Skin epidermis (tissue), 12 donors: ENCODE data around the gene USP36.

ENCODE experiments used
- H3K27ac ChIP-seq, 21 experiments: fragments of 200-600 bp; sonication (generic) in 11 of 21; one replicate each; pipeline ENCODE4 v1.5.0; 2020; ENCODE audit warnings: mild to moderate bottlenecking in 3 of 21, inconsistent platforms in 2 of 21, moderate library complexity in 2 of 21
- H3K4me3 ChIP-seq, 7 experiments: fragments of 200-600 bp; sonication (generic) in 2 of 7; one replicate each; pipeline ENCODE4 v1.5.0; 2020; ENCODE audit warnings: inconsistent platforms in 2 of 7, mild to moderate bottlenecking in 2 of 7, moderate library complexity in 1 of 7

USP36 gene

GRCh38 chr17:78844301-78845005 lies 3.8 kb upstream of the USP36 start:
- Histone ChIP-seq H3K27ac (no peak overlapping the region), H3K4me3 (no peak overlapping the region)

DNA sequence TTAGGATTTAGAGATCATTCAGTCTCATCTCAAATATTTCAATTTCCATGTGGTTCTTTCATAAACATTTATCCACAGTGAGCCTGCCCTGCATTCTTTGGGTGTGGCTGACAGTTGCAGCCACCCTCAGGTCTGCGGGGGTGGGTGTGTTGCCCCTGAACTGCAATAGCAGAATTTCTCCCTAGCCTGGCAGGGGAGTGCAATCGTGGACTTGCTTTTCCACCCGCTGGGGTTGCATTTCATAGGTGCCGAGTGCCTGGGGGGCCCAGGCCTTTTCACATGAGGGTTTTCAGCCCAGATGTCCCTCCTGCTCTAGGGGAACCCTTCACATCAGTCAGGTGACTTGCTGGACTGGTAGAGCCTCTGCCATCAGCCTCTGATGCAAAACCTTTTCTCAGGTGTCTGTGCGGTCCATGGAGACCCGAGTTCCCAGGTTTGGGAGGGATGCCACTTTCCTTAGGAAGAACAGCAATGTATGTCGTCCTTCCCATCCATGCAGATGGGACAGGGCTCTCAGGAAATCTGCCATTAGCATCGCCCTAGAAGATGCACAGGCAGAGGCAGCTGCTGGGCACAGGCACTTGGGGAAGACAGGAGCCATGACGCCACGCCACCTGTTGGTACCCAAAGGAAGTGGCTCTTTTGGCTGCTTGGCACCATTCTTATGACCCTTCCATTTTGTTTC lies 2.4 kb upstream of the USP36 start:
- no peak overlapping the region for H3K4me3 ChIP-seq
- H3K27ac ChIP-seq = no peak overlapping the region

GRCh38 chr17:78840530-78840779 lies 159 bp downstream of the USP36 start:
- Histone ChIP-seq H3K27ac (peak overlapping the region; percentile 88 to 100 (median 98)), H3K4me3 (peak overlapping the region; percentile 72 to 99 (median 86))

DNA sequence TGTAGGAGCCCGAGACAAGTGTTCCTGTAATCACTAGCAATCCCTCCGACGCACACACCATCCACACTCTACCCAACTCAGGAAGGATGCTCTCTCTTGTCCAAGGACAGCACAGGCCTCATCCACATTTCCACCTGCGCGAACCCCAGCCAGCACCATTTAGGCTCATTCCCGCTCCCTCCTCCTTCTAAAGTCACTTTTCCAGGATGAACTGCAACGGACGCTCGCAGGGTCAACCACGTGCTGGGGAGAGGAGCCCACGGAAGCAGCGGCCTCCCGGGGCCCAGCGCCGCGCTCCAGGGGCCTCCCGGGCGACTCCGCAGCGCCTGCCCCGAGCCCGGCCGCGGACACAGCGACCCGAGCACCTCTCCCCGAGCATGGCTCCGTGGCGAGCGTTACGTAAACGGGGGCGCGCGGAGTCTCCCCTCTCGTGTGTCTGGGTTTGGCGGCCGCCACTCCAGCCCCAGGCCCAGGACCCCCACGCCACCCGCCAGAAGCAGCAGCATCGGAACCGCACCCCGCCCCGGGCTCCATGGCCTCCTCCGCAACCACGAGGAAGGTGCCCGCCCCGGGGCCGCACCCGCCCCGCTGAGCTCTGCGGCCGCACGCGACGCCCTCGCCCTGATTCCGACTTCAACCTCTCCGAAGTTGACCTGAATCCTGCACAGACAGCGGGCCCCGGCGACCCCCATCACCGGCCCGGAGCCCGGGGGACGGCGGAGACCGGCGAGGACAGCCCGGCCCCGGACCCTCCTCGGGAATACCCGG lies 668 bp downstream of the USP36 start:
- Histone ChIP-seq H3K4me3 (peak overlapping the region; percentile 72 to 99 (median 86)), H3K27ac (peak overlapping the region; percentile 88 to 100 (median 98))

GRCh38 chr17:78839235-78839761 lies 1.3 kb downstream of the USP36 start:
- peak overlapping the region in 18 of 21 experiments; percentile 90 to 100 (median 98) for H3K27ac ChIP-seq

GRCh38 chr17:78838574-78839005 lies 2.0 kb downstream of the USP36 start:
- H3K27ac ChIP-seq = no peak overlapping the region
- H3K4me3 ChIP-seq = peak overlapping the region in 1 of 7 experiments; percentile 89

More at GRCh38 chr17:78839235-78839761, 1.3 kb downstream of the USP36 start:
- peak overlapping the region; percentile 72 to 99 (median 86) for H3K4me3 ChIP-seq

- Histone ChIP-seq H3K27ac (no peak overlapping the region), H3K4me3 (no peak overlapping the region)
Observed at GRCh38 chr17:78836420-78837021, 4.1 kb downstream of the USP36 start.

GRCh38 chr17:78834571-78834970 lies 6.0 kb downstream of the USP36 start:
- H3K4me3 ChIP-seq = no peak overlapping the region
- no peak overlapping the region for H3K27ac ChIP-seq

DNA sequence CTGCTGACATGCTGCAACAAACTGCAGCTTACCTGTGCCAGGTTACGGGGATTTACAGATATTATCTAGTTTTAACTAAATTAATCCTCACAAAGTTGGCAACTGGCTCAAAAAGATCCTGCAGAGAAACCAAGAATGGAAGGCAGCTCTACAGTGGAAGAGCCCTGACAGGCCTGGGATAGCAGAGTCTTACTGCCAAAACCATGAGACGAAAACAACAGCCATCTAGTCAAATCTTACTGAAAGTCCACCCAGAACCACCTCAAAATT lies 8.1 kb downstream of the USP36 start:
- H3K4me3 ChIP-seq = no peak overlapping the region
- H3K27ac ChIP-seq = no peak overlapping the region

DNA sequence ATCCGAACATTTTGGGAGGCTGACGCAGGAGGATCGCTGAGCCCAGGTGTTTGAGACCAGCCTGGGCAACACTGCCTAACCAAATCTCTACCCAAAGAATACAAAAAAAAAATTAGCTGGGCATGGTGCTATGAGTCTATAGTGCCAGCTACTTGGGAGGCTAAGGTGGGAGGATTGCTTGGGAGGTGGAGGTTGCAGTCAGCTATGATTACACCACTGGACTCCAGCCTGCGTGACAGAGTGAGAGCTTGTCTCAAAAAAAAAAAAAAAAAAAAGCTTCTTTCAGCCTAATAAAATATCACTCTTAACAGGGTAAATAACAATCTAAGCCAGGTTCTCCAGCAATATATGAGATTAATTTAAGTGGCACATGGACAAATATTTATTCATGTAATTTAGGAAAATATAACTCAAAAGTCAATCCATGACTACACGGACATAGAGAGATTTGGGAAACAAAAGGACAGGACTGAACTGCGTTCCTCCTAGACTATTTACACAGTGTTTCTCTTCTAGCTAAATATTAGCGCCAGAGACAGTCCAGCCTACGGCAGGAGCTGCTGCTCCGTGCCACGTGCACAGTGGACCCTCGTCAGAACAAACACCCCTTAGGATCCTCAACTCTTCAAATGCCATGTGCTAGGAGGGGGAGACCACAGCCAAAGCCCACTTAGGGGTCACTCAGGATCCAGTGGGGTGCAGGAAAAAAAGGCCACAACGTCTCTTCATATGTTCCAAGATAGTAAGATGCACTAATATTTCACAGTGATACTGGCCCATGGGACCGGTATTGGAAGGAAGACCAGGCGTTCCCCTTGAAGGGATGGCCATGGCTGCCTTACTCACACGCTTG lies 8.7 kb downstream of the USP36 start:
- no peak overlapping the region for H3K4me3 ChIP-seq
- H3K27ac ChIP-seq = no peak overlapping the region

GRCh38 chr17:78829477-78829876 lies 11.1 kb downstream of the USP36 start:
- Histone ChIP-seq H3K4me3 (no peak overlapping the region), H3K27ac (no peak overlapping the region)

GRCh38 chr17:78828470-78829185 lies 12.0 kb downstream of the USP36 start:
- H3K4me3 ChIP-seq = no peak overlapping the region
- H3K27ac ChIP-seq = no peak overlapping the region

DNA sequence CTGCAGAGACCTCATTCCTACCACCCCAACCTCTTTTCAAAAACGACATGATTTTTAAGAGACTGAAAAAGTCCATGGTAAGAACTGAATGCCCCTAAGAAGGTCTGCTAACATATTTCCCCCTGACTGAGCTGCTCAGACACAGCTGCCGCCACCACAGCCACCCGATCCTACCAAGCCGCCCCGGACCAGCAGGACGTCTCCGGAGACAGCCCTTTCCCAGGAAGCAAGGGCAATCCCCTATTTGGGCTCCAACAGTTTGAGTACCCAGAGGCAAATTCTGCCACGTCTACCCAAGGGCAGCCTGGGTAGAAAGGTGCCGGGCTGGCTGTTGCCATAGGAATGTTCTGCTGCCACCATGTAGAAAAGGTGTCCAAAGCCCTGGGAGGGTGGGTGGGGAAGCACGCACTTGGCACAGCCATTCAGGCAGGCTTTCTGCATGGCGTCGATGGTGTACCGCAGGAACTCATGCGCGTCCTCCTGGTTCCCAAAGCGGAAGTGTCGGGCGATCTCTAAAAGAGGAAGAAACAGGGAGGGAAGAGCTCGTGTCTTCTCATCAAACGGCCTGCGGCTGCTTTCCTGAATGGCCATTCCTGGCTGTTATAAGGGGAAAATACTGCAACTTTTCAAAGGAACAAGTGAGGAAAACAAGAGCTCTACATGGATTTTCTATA lies 13.6 kb downstream of the USP36 start:
- Histone ChIP-seq H3K27ac (no peak overlapping the region), H3K4me3 (no peak overlapping the region)

GRCh38 chr17:78826421-78826820 lies 14.2 kb downstream of the USP36 start:
- Histone ChIP-seq H3K27ac (no peak overlapping the region), H3K4me3 (no peak overlapping the region)

GRCh38 chr17:78825696-78826095 lies 14.9 kb downstream of the USP36 start:
- Histone ChIP-seq H3K27ac (peak overlapping the region in 3 of 21 experiments; percentile 2 to 50 (median 37)), H3K4me3 (no peak overlapping the region)

GRCh38 chr17:78824240-78824639 lies 16.4 kb downstream of the USP36 start:
- no peak overlapping the region for H3K4me3 ChIP-seq
- H3K27ac ChIP-seq = no peak overlapping the region

- H3K27ac ChIP-seq = peak overlapping the region in 4 of 21 experiments; percentile 30 to 80 (median 63)
Observed at GRCh38 chr17:78823282-78824046, 17.1 kb downstream of the USP36 start.

More at GRCh38 chr17:78823282-78824046, 17.1 kb downstream of the USP36 start:
- no peak overlapping the region for H3K4me3 ChIP-seq
